Keratinocyte (primary cell): ENCODE data around the gene MYPN. TPM values are rescaled to one million over a fixed set of nuclear protein-coding genes. Genes with fewer than 3 reads are reported as not detected.

Experiments used
- DNase-seq: peaks from one replicate; pipeline ENCODE4 v3.0.0-alpha.2; 2011; ENCODE audit warnings: low read depth, missing footprints, low spot score
- FAIRE-seq: peaks from 2 replicates; lab custom pipeline; 2011; peaks lifted over from hg19 to GRCh38; lab: Jason Lieb, UNC
- H2AFZ ChIP-seq: 2 replicates; pipeline ENCODE4 v1.6.0; 2012; ENCODE audit warnings: low read length, control low read depth, inconsistent platforms; ENCODE audit not compliant: control insufficient read depth
- H3K27ac ChIP-seq: 2 replicates; pipeline ENCODE4 v1.5.1; 2011; ENCODE audit warnings: low read length; ENCODE audit not compliant: control insufficient read depth, insufficient read depth
- H3K27me3 ChIP-seq: 3 replicates; pipeline ENCODE4 v1.6.0; 2011; ENCODE audit warnings: low read length; ENCODE audit not compliant: control insufficient read depth, insufficient read depth; ENCODE audit errors: extremely low read depth
- H3K36me3 ChIP-seq, 2 experiments: 2 replicates in 1 of 2; 3 replicates in 1 of 2; pipeline ENCODE4 v1.5.1; 2011; ENCODE audit warnings: low read length in 2 of 2, mild to moderate bottlenecking in 1 of 2; ENCODE audit not compliant: control insufficient read depth in 2 of 2, insufficient read depth in 2 of 2; ENCODE audit errors: extremely low read depth in 1 of 2
- H3K4me1 ChIP-seq: 3 replicates; pipeline ENCODE4 v1.5.1; 2011; ENCODE audit warnings: low read length; ENCODE audit not compliant: control insufficient read depth, insufficient read depth; ENCODE audit errors: extremely low read depth
- H3K4me2 ChIP-seq: 3 replicates; pipeline ENCODE4 v1.6.0; 2011; ENCODE audit warnings: low read depth, low read length; ENCODE audit not compliant: control insufficient read depth, insufficient read depth; ENCODE audit errors: extremely low read depth
- H3K4me3 ChIP-seq, 3 experiments: fragments of 200-600 bp in 1 of 3; sonication (generic) in 1 of 3; 2 replicates in 2 of 3; 3 replicates in 1 of 3; pipeline ENCODE4 v1.5.1; 2011 to 2016; ENCODE audit warnings: low read length in 3 of 3, mild to moderate bottlenecking in 3 of 3, control low read depth in 2 of 3, inconsistent platforms in 1 of 3, low read depth in 1 of 3, mixed read lengths in 1 of 3, mixed run types in 1 of 3, moderate library complexity in 1 of 3; ENCODE audit not compliant: control insufficient read depth in 2 of 3, insufficient read depth in 2 of 3; ENCODE audit errors: extremely low read depth in 1 of 3
- H3K79me2 ChIP-seq: 2 replicates; pipeline ENCODE4 v1.6.0; 2012; ENCODE audit warnings: low read length; ENCODE audit not compliant: control insufficient read depth, insufficient read depth
- H3K9ac ChIP-seq: 3 replicates; pipeline ENCODE4 v1.6.0; 2011; ENCODE audit warnings: low read length; ENCODE audit not compliant: control insufficient read depth, insufficient read depth; ENCODE audit errors: extremely low read depth
- H3K9me1 ChIP-seq: 3 replicates; pipeline ENCODE4 v1.6.0; 2011; ENCODE audit warnings: low read length; ENCODE audit not compliant: control insufficient read depth, insufficient read depth; ENCODE audit errors: extremely low read depth
- H3K9me3 ChIP-seq: 2 replicates; pipeline ENCODE4 v1.5.1; 2012; ENCODE audit warnings: low read depth, low read length; ENCODE audit not compliant: control insufficient read depth
- H4K20me1 ChIP-seq: 3 replicates; pipeline ENCODE4 v1.6.0; 2011; ENCODE audit warnings: low read length; ENCODE audit not compliant: control insufficient read depth, insufficient read depth; ENCODE audit errors: extremely low read depth
- CTCF ChIP-seq, 3 experiments: IDR thresholded peaks in 1 of 3; conservative IDR thresholded peaks in 1 of 3; optimal IDR thresholded peaks in 1 of 3; 2 replicates in 2 of 3; 3 replicates in 1 of 3; pipeline versions ENCODE3 to v1.5.1; 2011; ENCODE audit warnings: low read length in 3 of 3, mild to moderate bottlenecking in 3 of 3, moderate library complexity in 2 of 3, control low read depth in 1 of 3, inconsistent platforms in 1 of 3; ENCODE audit not compliant: insufficient read depth in 2 of 3; ENCODE audit errors: extremely low read depth in 1 of 3
- EZH2 ChIP-seq: IDR thresholded peaks from one replicate; pipeline ENCODE4 v1.6.1; 2012; ENCODE audit warnings: inconsistent platforms, mild to moderate bottlenecking, low read length, moderate library complexity
- dilution Hi-C: fragments of 300-500 bp; cut with MboI; formaldehyde crosslinking; loops from one replicate; pipeline ENCODE4 v1.7.0; 2020; ENCODE audit warnings: low sequenced_read_pairs; ENCODE audit not compliant: extremely low pct_ligation_motif_present
- polyA plus RNA-seq, 5 experiments: library from polyadenylated mRNA; depleted of rRNA in 3 of 5; stranded (reverse) in 3 of 5; stranded (forward) in 1 of 5; unstranded in 1 of 5; fragments of >200 nt; gene quantifications; 1 replicate in 1 of 5; 2 replicates in 3 of 5; 3 replicates in 1 of 5; pipeline versions ENCODE4 v1.2.1 to v1.2.3, GENCODE V29; 2011 to 2012; ENCODE audit warnings: missing spikeins in 2 of 5, low read depth in 1 of 5, low replicate concordance in 1 of 5

The MYPN gene
- polyA plus RNA-seq, 1 donor (not counting 4 experiments of a cell fraction or from before 2014, with no cell fraction given) = 0.42 TPM

DNA sequence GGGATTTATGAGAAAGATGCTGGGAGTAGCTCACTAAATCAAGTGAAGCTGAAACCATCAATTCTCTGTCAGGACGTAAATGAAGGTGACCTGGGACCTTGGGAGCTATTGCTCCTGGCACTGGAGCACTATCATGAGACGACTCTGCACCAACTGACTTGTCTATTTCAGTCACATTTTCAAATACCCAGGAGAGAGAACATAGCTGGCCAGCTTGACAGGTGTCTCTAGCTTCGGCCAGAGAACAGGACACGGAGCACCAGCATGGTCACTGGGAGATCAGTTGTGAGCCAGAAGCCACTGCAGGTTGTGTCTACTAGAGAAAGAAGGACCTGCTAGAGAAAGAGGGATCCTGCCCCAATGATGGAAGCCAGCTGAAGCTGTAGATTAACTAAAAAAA is 140.0 kb downstream of the MYPN start:
- Histone ChIP-seq H3K4me2 (no peak overlapping the region), H2AFZ (no peak overlapping the region), H3K27ac (no peak overlapping the region), H3K9me3 (no peaks in the 10 kb centered on the region), H4K20me1 (no peaks in the 10 kb centered on the region), H3K36me3 (no peaks in the 10 kb centered on the region), H3K79me2 (no peaks in the 10 kb centered on the region), H3K9ac (no peak overlapping the region), H3K4me3 (no peak overlapping the region), H3K4me1 (no peaks in the 10 kb centered on the region), H3K27me3 (no peaks in the 10 kb centered on the region), H3K9me1 (no peaks in the 10 kb centered on the region)
- dilution Hi-C loops = no loop called here
- no peak for DNase-seq
- no peak for FAIRE-seq
- TF ChIP-seq CTCF (optimal IDR thresholded peaks at IDR 0.05 in 1 of 3, IDR thresholded peaks at IDR 0.05 in 1 of 3, conservative IDR thresholded peaks at IDR 0.05 in 1 of 3; ENCODE audit: extremely low read depth in 1 of 3, insufficient read depth in 2 of 3, low read length in 3 of 3) (no peak), EZH2 (no peak)

GRCh38 chr10:68251151-68251550 is 141.9 kb downstream of the MYPN start:
- dilution Hi-C loops = no loop called here
- Histone ChIP-seq H3K4me2 (no peak overlapping the region), H3K4me1 (no peaks in the 10 kb centered on the region), H4K20me1 (no peaks in the 10 kb centered on the region), H3K27me3 (no peaks in the 10 kb centered on the region), H3K9me3 (no peaks in the 10 kb centered on the region), H2AFZ (no peak overlapping the region), H3K9me1 (no peaks in the 10 kb centered on the region), H3K36me3 (no peaks in the 10 kb centered on the region), H3K4me3 (no peak overlapping the region), H3K9ac (no peak overlapping the region), H3K79me2 (no peaks in the 10 kb centered on the region), H3K27ac (no peak overlapping the region)
- no peak for FAIRE-seq
- no peak for DNase-seq
- no peak for TF ChIP-seq CTCF (optimal IDR thresholded peaks at IDR 0.05 in 1 of 3, IDR thresholded peaks at IDR 0.05 in 1 of 3, conservative IDR thresholded peaks at IDR 0.05 in 1 of 3; ENCODE audit: extremely low read depth in 1 of 3, insufficient read depth in 2 of 3, low read length in 3 of 3)
- no peak for TF ChIP-seq EZH2
